Measurements from ENCODE around the gene RRAS2. TPM values are rescaled to one million over a fixed set of nuclear protein-coding genes. Genes with fewer than 3 reads are reported as not detected.

Gene RRAS2
- total RNA-seq, 1 experiment from 2014 or later: 158 TPM

DNA sequence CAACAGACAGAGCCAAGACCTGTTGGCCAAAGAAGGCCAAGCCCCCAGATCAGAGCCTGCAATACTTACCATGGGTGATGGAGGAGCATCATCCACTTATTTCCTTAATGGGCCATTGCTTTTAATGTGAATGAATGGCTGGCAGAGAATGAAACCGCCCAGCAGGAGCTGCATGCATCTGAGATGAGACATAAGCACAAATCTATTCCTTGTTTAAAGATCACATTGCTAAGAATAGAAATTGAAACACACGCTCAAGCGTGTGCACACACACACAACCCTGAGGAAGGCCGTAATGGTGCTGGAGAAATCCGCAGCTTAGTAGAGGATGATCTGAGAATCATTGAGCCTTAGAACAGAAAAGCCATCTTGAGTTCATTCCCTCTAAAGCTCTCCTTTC, 5.3 kb upstream of the RRAS2 start:
- no peak overlapping the region for H3K27ac Mint-ChIP-seq
- no peaks in the 10 kb centered on the region for H3K9me3 Mint-ChIP-seq

More for the DNA sequence above, 5.3 kb upstream of the RRAS2 start:
- Mint-ChIP-seq H3K36me3 (ENCODE audit: insufficient read depth in 1 of 3, low read depth in 3 of 3) (peaks cover 0 to 2% (median 0%) of the 10 kb centered on the region in 3 experiments; a peak in 1 of 7 replicates), H3K4me3 (no peak overlapping the region), H3K27me3 (ENCODE audit: low read depth) (peaks cover 10% of the 10 kb centered on the region), H3K4me1 (peaks cover 28 to 30% of the 10 kb centered on the region in 2 experiments)
- no peaks in the 10 kb centered on the region for H3K23me2 ChIP-seq (ENCODE audit: insufficient read length, low read depth, low read length, poor library complexity, severe bottlenecking)
- H3K27ac ChIP-seq (ENCODE audit: insufficient read length, low read depth, low read length): no peak overlapping the region
- TF ChIP-seq, protein P1, sequence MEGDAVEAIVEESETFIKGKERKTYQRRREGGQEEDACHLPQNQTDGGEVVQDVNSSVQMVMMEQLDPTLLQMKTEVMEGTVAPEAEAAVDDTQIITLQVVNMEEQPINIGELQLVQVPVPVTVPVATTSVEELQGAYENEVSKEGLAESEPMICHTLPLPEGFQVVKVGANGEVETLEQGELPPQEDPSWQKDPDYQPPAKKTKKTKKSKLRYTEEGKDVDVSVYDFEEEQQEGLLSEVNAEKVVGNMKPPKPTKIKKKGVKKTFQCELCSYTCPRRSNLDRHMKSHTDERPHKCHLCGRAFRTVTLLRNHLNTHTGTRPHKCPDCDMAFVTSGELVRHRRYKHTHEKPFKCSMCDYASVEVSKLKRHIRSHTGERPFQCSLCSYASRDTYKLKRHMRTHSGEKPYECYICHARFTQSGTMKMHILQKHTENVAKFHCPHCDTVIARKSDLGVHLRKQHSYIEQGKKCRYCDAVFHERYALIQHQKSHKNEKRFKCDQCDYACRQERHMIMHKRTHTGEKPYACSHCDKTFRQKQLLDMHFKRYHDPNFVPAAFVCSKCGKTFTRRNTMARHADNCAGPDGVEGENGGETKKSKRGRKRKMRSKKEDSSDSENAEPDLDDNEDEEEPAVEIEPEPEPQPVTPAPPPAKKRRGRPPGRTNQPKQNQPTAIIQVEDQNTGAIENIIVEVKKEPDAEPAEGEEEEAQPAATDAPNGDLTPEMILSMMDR (conservative IDR thresholded peaks at IDR 0.05): no peak
- H2BK12ac ChIP-seq (ENCODE audit: insufficient read length, low read depth, low read length): no peak overlapping the region
- no peak overlapping the region for H2BK120ac ChIP-seq (ENCODE audit: low read depth, low read length, poor library complexity, severe bottlenecking)
- H3K56ac ChIP-seq (ENCODE audit: insufficient read length, low read depth, low read length): no peak overlapping the region
- peaks cover 3% of the 10 kb centered on the region; the same call in 1 of the 2 replicates for H3K4me1 ChIP-seq (ENCODE audit: insufficient read depth, low read length)
- H3K79me1 ChIP-seq (ENCODE audit: insufficient read depth, low read depth, low read length, poor library complexity, severe bottlenecking): no peaks in the 10 kb centered on the region
- H2AFZ ChIP-seq (ENCODE audit: low read length): no peak overlapping the region
- no peak overlapping the region for H2BK5ac ChIP-seq (ENCODE audit: insufficient read length, low read length)
- DNase-seq: no peak
- no peak overlapping the region; the same call in 1 of the 2 replicates for H3K14ac ChIP-seq (ENCODE audit: insufficient read depth, low read length)
- H4K91ac ChIP-seq (ENCODE audit: insufficient read length, low read depth, low read length): no peak overlapping the region
- no peaks in the 10 kb centered on the region for H3K9me3 ChIP-seq (ENCODE audit: control insufficient read depth, low read depth, low read length)
- no peaks in the 10 kb centered on the region for H3K27me3 ChIP-seq (ENCODE audit: insufficient read depth, low read length)
- H3K23ac ChIP-seq (ENCODE audit: insufficient read length, low read depth, low read length): no peak overlapping the region
- no peak overlapping the region for H3T11ph ChIP-seq (ENCODE audit: low read length)
- no peak overlapping the region for H2BK20ac ChIP-seq (ENCODE audit: low read depth, low read length, poor library complexity, severe bottlenecking)
- WGBS (ENCODE audit: extremely low coverage, insufficient read length, low lambda C conversion rate): no CpG with 5 or more reads among the region's 5 CpGs
- no peaks in the 10 kb centered on the region for H3K79me2 ChIP-seq (ENCODE audit: insufficient read depth, low read length)
- H3K4ac ChIP-seq (ENCODE audit: low read depth, low read length): no peak overlapping the region
- no peak overlapping the region for H3K18ac ChIP-seq (ENCODE audit: insufficient read length, low read depth, low read length)
- no peaks in the 10 kb centered on the region for H4K20me1 ChIP-seq (ENCODE audit: control insufficient read depth, insufficient read depth, insufficient read length)
- H2AK5ac ChIP-seq (ENCODE audit: insufficient read length, low read length): no peak overlapping the region
- H2BK15ac ChIP-seq (ENCODE audit: low read depth, low read length): no peak overlapping the region
- no peak overlapping the region for H4K5ac ChIP-seq (ENCODE audit: insufficient read length, low read depth, low read length)
- no peak overlapping the region for H4K8ac ChIP-seq (replicated peaks; ENCODE audit: insufficient read length, low read depth, low read length)
- no peak overlapping the region for H3K4me2 ChIP-seq (ENCODE audit: insufficient read depth, insufficient read length, low read length)
- no peak overlapping the region for H3K9ac ChIP-seq (ENCODE audit: extremely low read depth, insufficient read length, low read length)

Data from H9 (cell line).